HG03159 (cell line): ENCODE measurements around the gene MGAT5.
A peak's percentile ranks its signal among the peaks of the same experiment; 100 is the strongest.

Source experiments
- ATAC-seq: cut with Tn5 transposase; IDR thresholded peaks from one replicate; pipeline ENCODE4 v1.9.1; 2021; ENCODE audit warnings: mild to moderate bottlenecking, moderate library complexity; ENCODE audit not compliant: unreplicated experiment

MGAT5 gene

DNA sequence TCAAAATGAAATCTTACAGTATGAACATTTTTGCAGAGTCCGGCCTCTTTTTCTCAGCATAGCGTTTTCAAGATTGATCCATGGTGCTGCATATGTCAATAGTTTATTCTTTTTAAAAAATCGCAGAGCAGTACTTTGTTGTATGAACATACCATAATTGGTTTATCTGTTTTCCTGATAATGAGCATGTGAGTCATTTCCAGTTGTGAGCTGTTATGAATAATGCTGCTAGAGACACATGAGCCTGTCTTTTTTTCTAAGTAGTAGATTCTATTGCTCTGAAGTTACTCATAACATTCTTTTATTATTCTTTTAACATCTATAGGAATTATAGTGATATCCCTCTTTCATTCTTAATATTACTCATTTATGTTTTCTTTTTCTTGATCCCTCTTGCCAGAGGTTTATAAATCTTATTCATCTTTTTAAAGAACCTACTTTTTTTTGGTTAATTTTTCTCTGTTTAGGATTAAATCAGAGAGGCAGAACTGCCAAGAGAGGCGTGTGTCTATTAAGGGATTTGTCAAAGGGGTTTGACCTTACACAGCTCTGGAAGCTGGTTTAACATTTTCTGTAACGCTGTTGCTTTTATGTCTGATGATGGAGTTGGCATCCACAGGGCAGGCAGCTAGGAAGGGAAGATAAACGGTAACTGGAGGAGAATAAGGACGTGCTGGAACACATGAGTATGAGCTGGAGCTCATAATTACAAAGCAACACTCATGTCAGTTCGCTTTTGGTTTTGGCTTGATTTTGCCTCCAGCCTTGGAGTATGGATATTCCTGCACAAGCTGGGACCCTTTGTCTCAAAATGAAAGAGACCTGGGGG is 47.4 kb downstream of the MGAT5 start:
- ATAC-seq, result no peak

DNA sequence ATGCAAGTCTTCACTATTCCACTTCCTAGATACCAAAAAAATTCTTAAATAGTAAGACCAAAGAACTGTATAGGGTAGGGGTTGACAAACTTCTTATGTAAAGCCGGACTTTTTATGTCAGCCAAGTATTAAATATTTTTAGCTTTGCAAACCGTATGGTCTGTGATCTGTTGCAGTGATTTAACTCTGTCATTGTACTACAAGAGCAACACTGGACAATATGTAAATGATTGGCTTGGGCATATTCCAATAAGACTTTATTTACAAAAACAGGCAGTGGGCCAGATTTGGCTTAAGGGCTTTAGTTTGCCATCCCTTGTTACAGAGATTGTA is 48.0 kb downstream of the MGAT5 start:
- ATAC-seq, result no peak

DNA sequence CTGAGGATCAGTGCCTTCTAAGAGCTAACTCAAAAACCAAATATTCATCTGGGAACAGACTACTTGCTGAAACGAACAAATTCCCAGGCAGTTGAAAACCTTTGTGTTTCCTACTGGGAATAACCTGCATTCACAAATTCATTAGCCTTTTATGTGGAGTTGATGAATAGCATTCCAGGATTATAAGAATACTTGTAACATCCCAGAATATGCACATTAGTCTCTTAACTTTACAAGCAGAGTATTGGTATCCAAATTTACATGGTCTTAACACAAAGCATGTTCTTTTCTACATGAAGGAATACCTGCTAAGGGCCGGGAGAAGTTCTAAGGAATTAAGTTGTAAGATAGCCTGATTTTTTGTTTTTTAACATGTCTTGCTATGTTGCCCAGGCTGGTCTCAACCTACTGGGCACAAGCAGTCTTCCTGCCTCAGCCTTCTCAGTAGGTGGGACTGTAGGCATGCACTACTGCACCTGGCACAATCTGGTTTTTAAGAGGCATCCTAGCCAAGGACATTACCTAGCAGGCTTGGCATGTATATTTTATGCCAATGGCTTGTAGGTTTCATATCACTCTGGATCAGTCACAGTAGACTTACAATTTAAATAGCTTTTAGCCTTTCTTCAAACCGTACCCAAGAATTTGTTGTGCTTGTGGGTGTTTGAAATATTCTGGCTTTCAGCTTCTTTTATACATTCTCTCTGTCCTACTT is 50.7 kb downstream of the MGAT5 start:
- no peak for ATAC-seq

DNA sequence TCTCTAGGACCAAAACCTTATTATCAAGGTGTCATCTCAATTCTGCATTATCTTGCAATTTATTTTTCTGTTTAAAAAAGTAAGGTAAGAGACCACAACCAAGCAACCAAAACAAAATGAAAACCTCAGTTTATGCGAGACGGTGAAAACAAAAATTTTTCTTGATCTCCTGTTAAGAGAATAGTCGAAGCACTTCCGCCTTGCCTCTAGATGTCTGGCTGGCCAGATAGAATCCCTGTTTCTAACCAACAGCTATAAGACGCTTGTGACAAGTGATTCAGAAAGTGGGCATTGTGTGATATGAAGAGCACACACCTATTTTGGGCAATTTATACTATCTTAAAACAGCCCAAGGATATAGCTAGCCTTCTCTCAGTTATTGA is 51.2 kb downstream of the MGAT5 start:
- no peak for ATAC-seq

DNA sequence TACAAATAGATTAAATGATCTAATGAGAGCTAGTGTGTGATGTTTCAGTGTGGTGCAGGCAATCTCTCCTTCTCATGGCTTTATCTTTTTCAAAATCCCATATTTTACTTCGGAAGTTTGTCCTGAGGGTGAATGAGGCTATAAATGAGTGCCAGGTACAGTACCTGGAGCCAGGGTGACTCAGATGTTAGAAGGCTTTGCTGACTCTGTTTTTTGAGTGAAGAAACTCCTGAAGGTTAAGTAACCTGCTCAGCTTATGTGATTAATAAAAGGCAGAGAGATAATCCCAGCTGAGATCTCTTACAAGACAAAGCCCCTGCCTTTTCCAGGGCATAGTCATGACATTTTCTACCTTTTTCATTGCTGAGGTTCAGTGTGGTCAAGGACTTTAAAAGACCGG is 52.6 kb downstream of the MGAT5 start:
- no peak for ATAC-seq

DNA sequence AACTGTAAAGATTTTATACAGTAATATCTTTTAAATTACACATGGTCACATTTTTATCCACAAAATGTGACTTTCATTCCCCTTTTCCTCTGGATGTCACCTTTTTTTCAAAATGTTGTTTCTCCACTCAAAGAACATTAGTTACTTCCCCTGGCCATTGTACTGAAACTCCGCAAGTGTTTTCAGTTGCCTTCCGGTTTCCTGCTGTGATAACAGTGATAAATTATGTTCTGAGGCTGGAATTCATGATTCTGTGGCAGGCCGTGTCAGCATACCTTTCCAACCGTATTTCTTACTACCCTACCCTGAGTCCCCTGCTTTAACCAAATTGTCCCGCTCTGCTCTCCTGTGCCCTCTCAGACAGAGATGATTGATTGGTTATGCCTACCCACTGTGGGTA is 53.5 kb downstream of the MGAT5 start:
- no peak for ATAC-seq

DNA sequence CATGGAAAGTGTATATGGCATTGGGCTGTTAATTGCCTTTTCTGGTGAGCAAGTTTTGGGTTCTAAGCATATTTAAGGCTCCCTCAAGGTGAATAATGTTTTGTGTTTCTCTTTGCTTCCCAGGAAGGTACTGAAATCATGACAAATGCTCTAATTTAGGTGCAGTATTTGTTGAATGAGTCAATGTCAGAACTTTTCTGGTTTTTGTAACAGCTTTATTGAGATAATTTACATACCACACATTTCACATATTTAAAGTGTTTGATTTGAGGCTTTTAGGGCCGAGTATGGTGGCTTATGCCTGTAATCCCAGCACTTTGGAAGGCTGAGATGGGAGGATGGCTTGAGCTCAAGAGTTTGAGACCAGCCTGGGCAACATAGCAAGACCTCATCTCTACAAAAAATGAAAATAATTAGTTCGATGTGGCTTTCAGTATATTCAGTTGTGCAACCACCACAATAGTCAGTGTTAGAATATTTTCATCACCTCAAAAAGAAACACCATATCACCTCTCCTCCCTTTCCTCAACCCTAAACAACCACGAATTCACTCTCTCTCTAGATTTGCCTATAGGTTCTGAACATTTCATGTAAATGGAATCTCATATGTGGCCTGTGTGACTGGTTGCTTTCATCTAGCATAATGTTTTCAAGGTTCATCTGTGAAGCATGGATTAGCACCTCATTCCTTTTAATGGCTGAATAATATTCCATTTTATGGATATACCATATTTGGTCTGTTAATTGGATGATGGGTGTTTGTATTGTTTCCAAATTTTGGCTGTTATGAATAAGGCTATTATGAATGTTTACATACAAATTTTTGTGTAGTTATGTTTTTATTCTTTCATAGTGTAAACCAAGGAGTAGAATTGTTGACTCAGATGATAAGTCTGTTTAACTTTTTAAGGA is 54.9 kb downstream of the MGAT5 start:
- no peak for ATAC-seq

DNA sequence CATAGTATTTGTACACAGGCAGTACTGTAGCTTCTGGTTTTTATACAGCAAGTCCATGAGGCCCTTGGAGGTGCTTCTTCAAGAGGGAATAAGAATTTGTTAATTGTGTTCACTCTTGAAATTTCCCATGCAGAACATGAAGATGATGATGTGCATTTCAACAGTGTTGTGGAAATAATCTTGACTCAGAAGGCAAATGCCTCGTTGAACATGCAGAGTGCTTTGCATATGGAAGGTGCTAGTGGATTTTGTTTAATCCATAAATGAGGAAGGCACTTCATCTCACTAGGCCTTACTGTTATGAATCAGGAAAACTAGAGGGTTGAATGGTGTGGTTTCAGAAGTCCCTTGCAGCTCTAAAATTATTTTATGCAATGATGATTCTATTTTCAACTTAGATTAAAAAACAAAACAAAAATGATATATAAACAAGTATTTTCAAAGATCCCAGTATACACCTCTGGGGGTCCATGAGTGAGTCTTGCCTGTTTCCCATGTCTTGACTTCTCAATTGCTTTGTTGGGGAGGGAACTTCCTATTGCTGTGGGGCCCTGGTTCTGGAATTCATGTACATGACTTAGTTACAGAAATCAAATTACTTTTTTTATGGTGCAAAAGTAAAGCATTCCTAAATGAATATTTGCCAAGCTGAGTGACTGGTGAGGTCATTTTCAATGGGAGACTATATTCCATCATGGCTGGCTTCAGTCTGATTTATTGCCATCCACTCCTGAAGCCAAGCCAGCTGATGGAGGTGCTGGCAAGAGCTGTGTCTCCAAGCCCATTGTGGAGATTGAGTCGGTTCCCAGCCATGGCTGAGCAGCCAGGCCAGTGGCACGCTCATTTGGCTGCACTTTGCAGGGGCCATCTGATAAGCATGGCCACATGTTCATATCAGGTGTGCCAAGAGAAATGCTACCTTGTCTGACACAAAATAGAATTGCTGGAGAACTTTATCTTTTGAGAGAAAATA is 56.5 kb downstream of the MGAT5 start:
- no peak for ATAC-seq

DNA sequence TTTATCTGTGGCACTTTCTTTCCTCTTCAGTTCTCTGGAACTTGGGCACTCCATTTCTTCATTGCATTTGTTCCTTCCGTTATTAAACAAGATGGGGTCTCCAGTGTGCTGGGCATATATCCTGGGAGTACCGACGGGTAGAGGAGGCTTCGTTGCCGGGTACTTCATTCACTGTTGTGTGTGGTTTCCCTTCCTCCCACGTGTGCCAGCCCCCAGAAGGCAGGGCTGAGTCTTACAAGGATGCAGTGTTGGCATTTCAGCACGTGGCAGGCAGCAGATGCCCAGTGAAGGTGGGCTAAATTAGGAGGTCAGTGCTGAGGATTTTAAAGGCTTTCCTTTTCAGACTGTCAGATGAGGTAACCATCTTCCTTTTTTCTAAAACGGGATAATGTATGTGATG is 58.6 kb downstream of the MGAT5 start:
- ATAC-seq, result no peak

DNA sequence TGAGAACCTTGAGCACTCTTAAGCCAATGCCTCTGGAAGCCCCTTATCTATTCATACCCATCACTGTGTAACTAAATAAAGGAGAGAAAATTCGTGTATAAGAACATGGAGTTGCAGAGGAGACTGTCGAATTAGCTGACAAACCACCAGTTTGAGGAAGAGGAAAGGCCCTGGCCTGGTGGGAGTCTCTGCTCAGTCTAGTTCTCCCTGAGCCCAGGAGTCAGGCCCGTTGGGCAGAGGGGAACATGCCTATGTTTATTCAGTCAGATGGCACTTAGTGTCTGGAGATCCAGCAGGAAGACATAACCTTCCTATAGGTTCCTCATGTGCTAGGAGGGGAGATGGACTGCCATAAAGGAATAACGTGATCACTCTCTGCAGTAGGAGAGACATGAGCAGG is 60.3 kb downstream of the MGAT5 start:
- no peak for ATAC-seq

DNA sequence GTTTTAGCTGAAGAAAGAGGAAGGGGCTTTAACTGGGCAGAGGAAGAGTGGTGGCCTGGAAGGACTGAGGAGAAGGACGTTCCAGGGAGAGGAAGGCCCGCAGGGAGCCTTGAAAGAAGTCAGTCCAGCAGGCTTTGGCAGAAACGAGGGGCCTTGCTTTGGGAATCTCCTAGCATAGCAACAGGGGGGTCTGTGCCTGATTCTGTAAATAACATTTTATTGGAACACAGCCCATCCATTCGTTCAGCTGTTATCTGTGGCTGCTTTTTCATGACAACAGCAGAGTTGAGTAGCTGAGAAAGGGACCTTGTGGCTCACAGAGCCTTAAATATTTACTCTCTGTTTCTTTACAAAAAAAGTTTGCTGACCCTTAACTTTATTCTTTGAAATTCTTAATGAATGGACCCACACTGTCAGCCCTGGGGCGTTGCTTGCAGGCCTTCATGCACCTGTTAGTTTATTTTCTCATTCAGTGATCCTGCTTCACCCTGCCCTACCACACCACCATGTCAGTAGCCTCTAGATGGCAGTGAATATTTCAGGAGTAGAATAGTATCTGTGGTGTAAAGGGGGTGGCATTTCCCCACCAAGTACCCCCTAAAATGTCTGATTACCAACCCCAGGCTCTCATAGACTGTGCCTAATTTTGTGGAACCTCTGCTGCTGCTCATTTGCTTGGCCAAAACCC is 61.0 kb downstream of the MGAT5 start:
- ATAC-seq, result no peak

DNA sequence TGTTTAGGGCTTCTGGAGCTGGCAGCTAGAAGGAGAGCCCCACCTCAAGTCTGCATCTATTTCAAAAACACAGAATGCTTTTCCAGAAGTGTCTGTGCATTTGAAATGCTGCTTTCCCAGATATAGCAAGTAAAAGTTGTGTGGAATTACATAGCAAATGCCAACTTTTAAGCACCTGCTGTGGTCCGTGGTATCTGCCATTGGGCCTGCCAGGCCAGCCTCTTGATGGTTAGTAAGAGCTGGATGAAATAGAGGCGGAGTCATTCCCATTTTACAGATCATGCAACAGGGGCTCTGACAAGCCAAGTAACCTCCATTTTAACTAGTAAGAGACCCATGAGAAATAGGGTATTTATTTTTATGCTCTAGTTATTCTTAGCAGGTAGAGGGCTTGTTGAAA is 61.6 kb downstream of the MGAT5 start:
- no peak for ATAC-seq

DNA sequence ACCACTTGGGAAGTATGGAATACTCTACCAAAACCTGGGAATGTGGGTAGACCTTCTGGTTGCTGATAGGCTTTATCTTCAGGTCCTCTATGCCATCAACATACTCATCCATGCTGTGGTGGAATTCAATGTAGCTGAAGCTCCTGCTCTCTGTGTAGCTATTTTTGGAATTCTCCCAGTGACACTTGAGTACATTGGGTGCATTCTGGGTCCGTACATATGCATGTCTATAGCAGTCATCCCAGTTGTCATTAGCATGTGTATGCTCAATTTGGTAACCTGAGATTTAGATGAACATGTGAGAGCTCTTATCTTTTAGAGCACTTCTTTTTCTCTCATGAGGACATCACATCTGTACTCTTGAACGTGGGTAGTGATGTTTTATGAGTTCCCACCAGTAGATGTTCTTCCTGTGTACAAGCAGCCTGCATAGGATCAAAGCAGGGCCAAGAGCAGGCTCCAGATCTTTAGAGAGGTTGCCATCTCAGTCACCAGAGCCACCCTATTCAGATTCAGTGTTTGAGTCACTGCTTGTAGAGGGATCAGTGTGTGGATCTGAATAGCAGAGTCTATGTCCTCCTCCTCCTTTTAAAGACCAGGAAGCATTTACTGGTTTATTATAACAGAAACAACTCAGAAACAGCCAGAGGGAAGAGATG is 65.9 kb downstream of the MGAT5 start:
- ATAC-seq, result no peak

DNA sequence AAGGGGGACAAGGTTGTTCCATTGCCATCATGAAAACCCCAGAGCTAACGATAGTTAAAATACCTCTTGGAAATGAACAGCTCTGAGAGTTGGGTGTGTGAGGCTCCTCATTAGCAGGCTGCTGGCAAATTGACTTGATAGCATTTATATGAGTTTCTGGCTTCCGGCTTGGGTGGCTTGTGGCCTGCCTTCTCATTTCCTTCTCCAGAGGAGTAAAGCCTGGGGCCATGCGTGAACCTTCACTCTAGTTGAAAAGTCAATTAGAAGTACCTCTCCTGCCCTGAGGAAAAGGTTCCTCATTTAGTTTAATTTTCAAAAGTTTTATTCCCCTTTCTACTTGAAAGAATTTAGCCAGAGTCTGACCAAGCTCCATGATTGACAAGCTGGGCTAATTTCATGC is 67.1 kb downstream of the MGAT5 start:
- no peak for ATAC-seq

DNA sequence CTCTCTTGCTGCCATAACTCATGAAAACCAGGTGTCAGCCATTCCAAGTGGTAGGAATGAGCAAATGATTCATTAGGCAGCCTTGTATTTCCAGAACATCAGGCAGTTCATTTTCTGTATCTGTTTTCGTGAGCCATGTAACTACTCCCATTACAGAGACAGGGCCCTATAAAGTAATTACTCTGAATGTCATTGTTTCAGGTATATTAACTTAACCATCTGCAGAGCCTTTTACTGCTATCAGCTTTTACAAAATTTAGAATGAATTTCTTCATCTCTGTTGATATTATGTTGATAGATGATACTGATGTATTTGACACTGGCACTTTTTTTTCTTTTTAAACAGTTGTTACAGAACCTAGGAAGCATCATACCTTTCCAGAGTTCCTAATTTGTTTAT is 69.9 kb downstream of the MGAT5 start:
- no peak for ATAC-seq

DNA sequence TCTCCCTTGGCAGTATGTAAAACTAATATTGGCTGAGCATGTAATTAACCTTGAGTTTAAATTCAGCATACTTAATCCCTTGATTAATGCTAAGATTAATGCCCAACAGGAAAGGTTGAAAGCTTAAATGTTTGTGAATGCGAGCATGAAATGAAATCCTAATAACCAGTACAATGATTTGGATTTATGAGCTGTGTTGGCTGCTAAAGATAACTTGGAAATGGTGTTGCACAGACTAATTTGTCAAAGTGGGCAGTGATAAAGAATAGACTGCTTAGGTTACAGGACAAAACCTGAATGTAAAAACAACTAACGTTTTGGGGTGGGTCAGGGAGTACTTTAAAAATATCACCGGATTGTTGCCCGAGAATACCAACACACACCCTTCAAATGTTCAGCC is 70.6 kb downstream of the MGAT5 start:
- ATAC-seq, result no peak

DNA sequence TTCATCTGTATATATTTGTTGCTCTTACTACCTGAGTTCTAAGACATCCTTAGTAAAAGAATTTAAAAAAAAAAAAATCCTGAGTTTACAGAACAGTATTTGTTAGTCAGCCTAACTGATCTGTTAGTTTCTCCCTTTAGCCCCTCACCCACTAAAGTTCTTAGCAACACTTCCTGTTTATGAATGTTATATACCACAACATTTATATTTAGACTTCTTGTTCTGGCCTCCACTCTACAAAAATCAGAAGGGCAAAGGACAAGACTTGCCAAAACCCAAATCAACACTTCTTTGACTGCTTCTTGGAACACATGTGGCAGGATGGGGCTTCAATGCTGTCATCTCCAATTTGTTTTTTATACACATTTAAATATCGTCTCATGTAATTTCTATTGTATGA is 71.1 kb downstream of the MGAT5 start:
- peak; percentile 63 for ATAC-seq

DNA sequence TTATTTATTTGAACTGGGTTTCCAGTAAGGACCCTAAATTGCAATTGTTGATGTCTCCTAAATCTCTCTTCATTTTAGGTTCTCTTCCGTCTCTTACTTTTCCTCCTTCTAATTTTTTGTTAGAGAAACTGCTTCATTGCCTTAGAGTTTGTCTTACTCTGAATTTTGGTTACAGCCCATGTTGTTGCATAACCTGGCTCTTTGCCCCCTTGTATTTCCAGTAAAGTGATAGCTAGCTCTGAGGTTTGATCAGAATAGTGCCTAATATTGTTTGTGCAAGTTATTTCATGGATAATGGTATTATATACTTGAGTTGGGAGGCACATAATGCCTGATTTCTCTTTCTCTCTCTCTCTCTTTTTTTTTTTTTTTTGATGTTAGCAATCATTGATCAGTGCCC is 71.8 kb downstream of the MGAT5 start:
- ATAC-seq, result no peak

DNA sequence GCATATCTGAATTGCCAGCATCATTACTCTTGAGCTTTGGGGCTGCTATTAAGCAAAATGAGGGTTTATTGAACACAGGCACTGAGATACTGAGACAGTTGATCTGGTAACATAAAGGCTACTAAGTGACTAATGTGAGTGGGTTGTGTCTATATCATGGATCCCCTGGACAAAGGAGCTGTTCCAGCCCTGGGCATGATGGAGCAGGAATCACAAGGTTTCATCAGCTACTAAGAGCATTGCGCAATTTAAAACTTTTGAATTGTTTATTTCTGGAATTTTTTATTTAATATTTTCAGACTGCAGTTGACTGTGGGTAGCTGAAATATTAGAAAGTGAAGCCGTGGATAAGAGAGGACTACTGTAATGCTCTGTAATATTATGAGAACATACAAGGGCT is 73.5 kb downstream of the MGAT5 start:
- ATAC-seq, result no peak
